ENCODE results near the gene CACNB3.

- TF ChIP-seq CTCF (IDR thresholded peaks at IDR 0.05; ENCODE audit: low read depth, low read length, poor library complexity, severe bottlenecking): no peak
- no peak for TF ChIP-seq EZH2phosphoT487 (IDR thresholded peaks at IDR 0.05; ENCODE audit: borderline replicate concordance, low read length)
These were observed 2.9 kb upstream of the CACNB3 start for GRCh38 chr12:48815126-48816110.

Measured in DOHH2 (cell line).